CD8-positive, alpha-beta memory T cell (primary cell): ENCODE data around the gene CALR3. TPM values are rescaled to one million over a fixed set of nuclear protein-coding genes. Genes with fewer than 3 reads are reported as not detected.
"Not testable (repeated sequence)": the region's sequence is repeated elsewhere in the genome, so short reads cannot be mapped to it uniquely, and the experiment has no call there.

Experiments
- CTCF ChIA-PET: fragments of 350-600 bp; sonication (Branson Sonifier 250); formaldehyde crosslinking; loops from one replicate; lab custom pipeline; 2021; ENCODE audit warnings: antibody characterized with exemption; lab: Charles Lee
- POLR2A ChIA-PET: fragments of 350-600 bp; sonication (Branson Sonifier 250); formaldehyde crosslinking; loops from one replicate; lab custom pipeline; 2021; ENCODE audit warnings: antibody characterized with exemption; lab: Charles Lee
- DNase-seq, 5 donors: peaks; one replicate each; pipeline versions ENCODE4 v3.0.0 to v3.0.0-alpha.2; 2020 to 2022; ENCODE audit warnings: mixed read lengths in 1 of 5
- H3K27ac ChIP-seq: one replicate; pipeline ENCODE4 v1.7.0; 2013; ENCODE audit warnings: low read depth, mild to moderate bottlenecking, low read length, moderate library complexity
- H3K27me3 ChIP-seq: 2 replicates; pipeline ENCODE4 v1.7.0; 2013; ENCODE audit warnings: low read length, mild to moderate bottlenecking; ENCODE audit not compliant: insufficient read depth, poor library complexity, severe bottlenecking
- H3K36me3 ChIP-seq: 2 replicates; pipeline ENCODE4 v1.7.0; 2013; ENCODE audit warnings: mild to moderate bottlenecking, low read length, moderate library complexity; ENCODE audit not compliant: insufficient read depth
- H3K4me1 ChIP-seq: 2 replicates; pipeline ENCODE4 v1.7.0; 2013; ENCODE audit warnings: mild to moderate bottlenecking, low read length, moderate library complexity; ENCODE audit not compliant: insufficient read depth
- H3K4me3 ChIP-seq: 2 replicates; pipeline ENCODE4 v1.7.0; 2013; ENCODE audit warnings: mild to moderate bottlenecking, low read length
- H3K9me3 ChIP-seq: 2 replicates; pipeline ENCODE4 v1.7.0; 2013; ENCODE audit warnings: mild to moderate bottlenecking, low read length
- H3K27ac Mint-ChIP-seq, 8 donors: one replicate each; pipeline ENCODE4 v1.8.0; 2020 to 2021; ENCODE audit warnings: mixed read lengths in 8 of 8, mild to moderate bottlenecking in 6 of 8, inconsistent platforms in 3 of 8, moderate library complexity in 3 of 8
- H3K27me3 Mint-ChIP-seq, 2 donors: one replicate each; pipeline ENCODE4 v1.8.0; 2020 to 2021; ENCODE audit warnings: mixed read lengths in 2 of 2, mild to moderate bottlenecking in 1 of 2, moderate library complexity in 1 of 2
- H3K36me3 Mint-ChIP-seq, 3 donors: one replicate each; pipeline ENCODE4 v1.8.0; 2020 to 2021; ENCODE audit warnings: mixed read lengths in 3 of 3, inconsistent platforms in 1 of 3, mild to moderate bottlenecking in 1 of 3
- H3K4me1 Mint-ChIP-seq, 3 donors: one replicate each; pipeline ENCODE4 v1.8.0; 2020 to 2021; ENCODE audit warnings: mixed read lengths in 3 of 3, inconsistent platforms in 1 of 3, mild to moderate bottlenecking in 1 of 3
- H3K4me3 Mint-ChIP-seq, 7 donors: one replicate each; pipeline ENCODE4 v1.8.0; 2020 to 2021; ENCODE audit warnings: mixed read lengths in 7 of 7, mild to moderate bottlenecking in 6 of 7, moderate library complexity in 4 of 7, inconsistent platforms in 2 of 7
- H3K9me3 Mint-ChIP-seq, 5 donors: one replicate each; pipeline ENCODE4 v1.8.0; 2020 to 2022; ENCODE audit warnings: mixed read lengths in 5 of 5, mild to moderate bottlenecking in 3 of 5, moderate library complexity in 2 of 5, inconsistent platforms in 1 of 5
- polyA plus RNA-seq: library from polyadenylated mRNA; unstranded; fragments of 300-500 nt; fragmentation: Illumina TruSeq; gene quantifications from one replicate; pipeline ENCODE4 v1.2.3, GENCODE V29; 2021
- total RNA-seq, 2 experiments: library from RNA; stranded (reverse); gene quantifications; one replicate each; pipeline ENCODE4 v1.2.3, GENCODE V29; 2021

Gene CALR3
- total and polyA plus RNA-seq, 3 experiments from 2014 or later: not detected

DNA sequence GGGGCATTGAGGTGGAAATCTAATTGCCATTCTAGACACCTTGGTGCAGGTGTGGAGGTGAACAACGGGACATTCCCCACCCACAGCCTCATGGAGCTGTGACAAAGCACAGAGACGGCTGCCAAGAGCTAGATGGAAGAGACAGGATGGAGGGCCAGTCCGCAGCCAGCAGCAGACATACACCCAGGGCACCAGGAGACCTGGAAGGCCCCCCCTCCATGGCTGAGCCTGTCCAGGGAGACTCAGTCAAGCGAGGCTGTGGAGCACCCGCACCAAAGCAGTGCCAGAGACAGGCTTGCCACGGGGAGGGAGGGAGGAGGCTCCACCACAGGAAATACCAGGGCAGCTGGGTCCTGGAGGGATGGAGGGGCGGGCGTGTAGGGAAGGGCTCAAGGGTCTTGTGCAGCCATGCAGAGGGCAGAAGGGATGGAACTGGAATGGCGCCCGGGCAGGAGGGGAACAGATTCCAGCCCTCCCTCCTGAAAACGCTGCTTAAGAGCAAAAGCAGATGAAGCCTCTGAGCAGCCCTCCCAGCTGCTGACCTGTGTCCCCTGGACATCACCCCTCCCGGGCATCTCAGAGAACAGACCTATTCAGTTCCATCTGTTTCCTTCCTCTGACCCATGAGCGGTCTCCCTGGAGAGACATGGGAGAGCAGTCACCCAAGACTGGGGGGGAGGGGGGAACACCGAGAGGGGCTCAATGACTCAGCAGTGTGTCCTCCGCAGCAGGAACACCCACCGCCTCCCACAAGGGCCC is 38.6 kb downstream of the CALR3 start:
- ChIA-PET POLR2A (no interaction called here), CTCF (no interaction called here)
- peak overlapping the region in 2 of 7 donors; percentile 17 to 63 for H3K4me3 Mint-ChIP-seq
- Histone ChIP-seq H3K36me3 (no peaks in the 10 kb centered on the region), H3K27me3 (no peaks in the 10 kb centered on the region), H3K9me3 (no peaks in the 10 kb centered on the region), H3K4me1 (peaks cover 18% of the 10 kb centered on the region), H3K27ac (no peak overlapping the region), H3K4me3 (no peak overlapping the region)
- H3K27me3 Mint-ChIP-seq: peaks cover 0 to 1% of the 10 kb centered on the region in 2 donors
- H3K9me3 Mint-ChIP-seq: no peaks in the 10 kb centered on the region
- peak overlapping the region in 5 of 8 donors; percentile 12 to 91 (median 43) for H3K27ac Mint-ChIP-seq
- peaks cover 47 to 77% (median 62%) of the 10 kb centered on the region in 3 donors for H3K4me1 Mint-ChIP-seq
- DNase-seq: no peak
- H3K36me3 Mint-ChIP-seq: peaks cover 0 to 8% (median 0%) of the 10 kb centered on the region in 3 donors

GRCh38 chr19:16456652-16457194 is 39.2 kb downstream of the CALR3 start:
- H3K27me3 Mint-ChIP-seq: peaks cover 0 to 1% of the 10 kb centered on the region in 2 donors
- peak overlapping the region in 3 of 7 donors; percentile 17 to 63 (median 31) for H3K4me3 Mint-ChIP-seq
- no peak overlapping the region for H3K27ac ChIP-seq
- no peak overlapping the region for H3K4me3 ChIP-seq
- no peaks in the 10 kb centered on the region for H3K9me3 Mint-ChIP-seq
- H3K4me1 Mint-ChIP-seq: peaks cover 47 to 73% (median 62%) of the 10 kb centered on the region in 3 donors
- no peaks in the 10 kb centered on the region for H3K27me3 ChIP-seq
- H3K27ac Mint-ChIP-seq: peak overlapping the region; percentile 19 to 87 (median 66)
- H3K4me1 ChIP-seq: peaks cover 18% of the 10 kb centered on the region
- CTCF ChIA-PET: no interaction called here
- no peaks in the 10 kb centered on the region for H3K9me3 ChIP-seq
- POLR2A ChIA-PET: no interaction called here
- peaks cover 0 to 6% (median 0%) of the 10 kb centered on the region in 3 donors for H3K36me3 Mint-ChIP-seq
- DNase-seq: no peak
- H3K36me3 ChIP-seq: no peaks in the 10 kb centered on the region

DNA sequence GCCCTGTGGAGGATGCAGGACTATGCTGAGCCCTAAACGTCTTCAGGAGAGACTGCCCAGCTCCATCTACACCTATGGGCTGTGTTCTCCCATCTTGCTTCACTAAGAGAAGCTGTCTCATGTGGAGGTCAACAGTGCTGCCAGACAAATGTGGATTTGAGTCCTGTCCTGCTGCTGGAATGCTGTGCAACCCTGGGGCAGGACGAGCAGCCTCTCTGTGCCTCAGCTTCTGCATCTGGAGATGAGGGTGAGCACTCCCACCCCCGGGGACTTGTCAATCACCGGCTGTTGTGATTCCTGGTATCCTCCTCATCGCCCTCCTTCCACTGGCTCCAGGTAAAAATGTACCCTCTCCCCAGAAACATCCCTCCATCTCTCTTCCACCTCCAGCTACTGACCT is 40.5 kb downstream of the CALR3 start:
- H3K27ac ChIP-seq: no peak overlapping the region
- Mint-ChIP-seq H3K36me3 (peaks cover 0 to 8% (median 0%) of the 10 kb centered on the region in 3 donors), H3K4me1 (peaks cover 50 to 70% (median 62%) of the 10 kb centered on the region in 3 donors), H3K9me3 (no peaks in the 10 kb centered on the region), H3K27ac (peak overlapping the region in 4 of 8 donors; percentile 38 to 75 (median 63)), H3K4me3 (no peak overlapping the region), H3K27me3 (peaks cover 0 to 1% of the 10 kb centered on the region in 2 donors)
- H3K9me3 ChIP-seq: no peaks in the 10 kb centered on the region
- ChIA-PET POLR2A (interaction anchor here (0.6 kb wide), 1 partner anchor 158 kb away, joined by 3 read pairs; no protein-coding TSS in a partner anchor), CTCF (interaction anchor here (1.4 kb wide), 1 partner anchor 29 kb away, joined by 3 read pairs; no protein-coding TSS in a partner anchor)
- H3K4me3 ChIP-seq: no peak overlapping the region
- H3K4me1 ChIP-seq: peaks cover 20% of the 10 kb centered on the region
- H3K36me3 ChIP-seq: no peaks in the 10 kb centered on the region
- DNase-seq: no peak
- H3K27me3 ChIP-seq: no peaks in the 10 kb centered on the region

DNA sequence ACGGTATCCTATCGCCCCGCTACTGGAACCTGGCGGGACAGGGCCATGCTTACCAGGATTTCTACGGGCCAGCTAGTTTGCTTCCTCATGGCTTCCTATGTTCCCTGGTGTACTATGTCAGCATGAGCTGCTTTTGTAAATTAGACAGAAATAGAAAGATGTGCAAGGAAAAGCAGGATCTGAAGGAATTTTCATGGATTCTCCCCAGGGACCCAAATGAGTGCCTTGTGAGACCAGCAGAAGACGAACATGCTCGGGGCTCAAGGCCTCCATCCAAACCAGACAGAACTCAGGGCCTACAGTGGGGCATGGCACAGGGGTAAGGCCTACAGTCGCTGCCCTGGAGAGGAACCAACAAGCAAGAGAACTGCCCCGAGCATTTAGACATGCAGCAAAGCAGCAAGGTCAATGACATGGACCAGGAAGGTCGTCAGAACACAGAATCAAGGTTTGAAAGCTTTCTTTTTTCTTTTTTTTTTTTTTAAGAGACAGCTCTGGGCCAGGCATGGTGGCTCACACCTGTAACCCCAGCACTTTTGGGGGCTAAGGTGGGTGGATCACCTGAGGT is 41.5 kb downstream of the CALR3 start:
- Histone ChIP-seq H3K4me1 (peaks cover 23% of the 10 kb centered on the region), H3K9me3 (no peaks in the 10 kb centered on the region), H3K27me3 (no peaks in the 10 kb centered on the region), H3K36me3 (no peaks in the 10 kb centered on the region), H3K4me3 (no peak overlapping the region), H3K27ac (no peak overlapping the region)
- no peak for DNase-seq
- Mint-ChIP-seq H3K27ac (peak overlapping the region in 7 of 8 donors; percentile 17 to 95 (median 76)), H3K4me1 (peaks cover 48 to 68% (median 58%) of the 10 kb centered on the region in 3 donors), H3K9me3 (peaks cover 0 to 4% (median 3%) of the 10 kb centered on the region in 5 donors), H3K27me3 (peaks cover 0 to 1% of the 10 kb centered on the region in 2 donors), H3K4me3 (no peak overlapping the region), H3K36me3 (peaks cover 4 to 13% (median 4%) of the 10 kb centered on the region in 3 donors)
- CTCF ChIA-PET: interaction anchor here (1.4 kb wide), 1 partner anchor 28 kb away, joined by 3 read pairs; no protein-coding TSS in a partner anchor
- POLR2A ChIA-PET: interaction anchor here (0.6 kb wide), 1 partner anchor 159 kb away, joined by 3 read pairs; no protein-coding TSS in a partner anchor

DNA sequence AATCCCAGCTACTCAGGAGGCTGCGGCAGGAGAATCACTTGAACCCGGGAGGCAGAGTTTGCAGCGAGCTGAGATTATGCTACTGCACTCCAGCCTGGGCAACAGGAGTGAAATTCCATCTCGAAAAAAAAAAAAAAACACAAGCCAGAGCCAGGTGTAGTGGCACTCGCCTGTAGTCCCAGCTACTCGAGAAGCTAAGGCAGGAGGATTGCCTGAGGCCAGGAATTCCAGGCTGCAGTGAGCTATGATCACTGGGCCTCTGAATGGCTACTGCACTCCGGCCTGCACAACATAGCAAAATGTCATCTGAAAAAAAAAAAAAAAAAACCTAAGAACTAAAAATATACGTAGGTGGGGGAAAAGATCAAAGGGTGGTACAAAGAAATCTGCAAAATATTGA is 43.6 kb downstream of the CALR3 start:
- H3K9me3 ChIP-seq: no peaks in the 10 kb centered on the region
- Mint-ChIP-seq H3K4me1 (peaks cover 44 to 64% (median 57%) of the 10 kb centered on the region in 3 donors), H3K27ac (peak overlapping the region in 1 of 8 donors; percentile 47), H3K4me3 (no peak overlapping the region), H3K36me3 (peaks cover 4 to 13% (median 5%) of the 10 kb centered on the region in 3 donors), H3K27me3 (peaks cover 0 to 1% of the 10 kb centered on the region in 2 donors), H3K9me3 (peaks cover 0 to 4% (median 3%) of the 10 kb centered on the region in 5 donors)
- no peaks in the 10 kb centered on the region for H3K36me3 ChIP-seq
- no peak overlapping the region for H3K4me3 ChIP-seq
- DNase-seq: no peak
- no peaks in the 10 kb centered on the region for H3K27me3 ChIP-seq
- ChIA-PET POLR2A (no interaction called here), CTCF (interaction anchor here (0.7 kb wide), 1 partner anchor 167 kb away, joined by 3 read pairs; no protein-coding TSS in a partner anchor)
- H3K27ac ChIP-seq: no peak overlapping the region
- peaks cover 34% of the 10 kb centered on the region for H3K4me1 ChIP-seq

GRCh38 chr19:16449330-16449961 is 46.5 kb downstream of the CALR3 start:
- Mint-ChIP-seq H3K27me3 (peaks cover 0 to 1% of the 10 kb centered on the region in 2 donors), H3K9me3 (peaks cover 0 to 4% (median 3%) of the 10 kb centered on the region in 5 donors), H3K4me1 (peaks cover 54 to 70% (median 67%) of the 10 kb centered on the region in 3 donors), H3K4me3 (peak overlapping the region; percentile 3 to 73 (median 51)), H3K27ac (peak overlapping the region; percentile 58 to 93 (median 84)), H3K36me3 (peaks cover 4 to 14% (median 5%) of the 10 kb centered on the region in 3 donors)
- peaks cover 47% of the 10 kb centered on the region for H3K4me1 ChIP-seq
- peak overlapping the region; percentile 6 for H3K27ac ChIP-seq
- POLR2A ChIA-PET: interaction anchor here (1.0 kb wide), 2 partner anchors 46 to 125 kb away, joined by 3 read pairs; partner anchors contain the start of genes C19orf44, CALR3 and KLF2
- CTCF ChIA-PET: no interaction called here
- no peaks in the 10 kb centered on the region for H3K36me3 ChIP-seq
- DNase-seq: peak in 3 of 5 donors; percentile 12 to 71 (median 67)
- H3K4me3 ChIP-seq: no peak overlapping the region
- H3K27me3 ChIP-seq: no peaks in the 10 kb centered on the region
- no peaks in the 10 kb centered on the region for H3K9me3 ChIP-seq

DNA sequence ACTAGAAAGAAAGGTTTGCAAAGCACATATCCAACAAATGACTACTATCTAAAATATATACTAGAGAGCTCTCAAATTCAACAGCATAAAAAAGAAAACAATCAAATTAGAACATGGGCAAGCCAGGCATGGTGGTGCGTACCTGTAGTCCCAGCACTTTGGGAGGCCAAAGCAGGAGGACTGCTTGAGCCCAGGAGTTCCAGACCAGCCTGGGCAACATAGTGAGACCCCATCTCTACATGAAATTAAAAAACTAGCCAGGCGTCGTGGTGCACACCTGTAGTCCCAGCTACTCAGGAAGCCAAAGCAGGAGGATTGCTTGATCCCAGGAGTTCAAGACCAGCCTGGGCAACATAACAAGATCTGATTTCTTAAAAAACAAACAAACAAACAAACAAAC is 47.1 kb downstream of the CALR3 start:
- not testable (repeated sequence) for H3K4me3 ChIP-seq
- peak overlapping the region; percentile 3 to 73 (median 51) for H3K4me3 Mint-ChIP-seq

More for the DNA sequence above, 47.1 kb downstream of the CALR3 start:
- H3K9me3 ChIP-seq, H3K27me3 ChIP-seq, H3K36me3 ChIP-seq, CTCF ChIA-PET, H3K9me3 Mint-ChIP-seq, H3K27me3 Mint-ChIP-seq, DNase-seq: not testable (repeated sequence)
- POLR2A ChIA-PET: interaction anchor here (0.8 to 1.0 kb wide), 3 partner anchors 47 to 193 kb away, joined by 3 to 5 read pairs (median 3); partner anchors contain the start of genes C19orf44, CALR3 and KLF2
- peaks cover 56 to 70% (median 67%) of the 10 kb centered on the region in 3 donors for H3K4me1 Mint-ChIP-seq
- H3K4me1 ChIP-seq: peaks cover 47% of the 10 kb centered on the region
- H3K27ac ChIP-seq: peak overlapping the region; percentile 6
- peaks cover 4 to 17% (median 5%) of the 10 kb centered on the region in 3 donors for H3K36me3 Mint-ChIP-seq
- H3K27ac Mint-ChIP-seq: peak overlapping the region; percentile 58 to 93 (median 84)
